HG03520 (cell line): Measurements from ENCODE around the gene POLR3C.
"Not testable (repeated sequence)": the region's sequence is repeated elsewhere in the genome, so short reads cannot be mapped to it uniquely, and the experiment has no call there.

ENCODE experiments used
- ATAC-seq: cut with Tn5 transposase; IDR thresholded peaks from one replicate; pipeline ENCODE4 v1.9.1; 2021; ENCODE audit warnings: mild to moderate bottlenecking, moderate library complexity; ENCODE audit not compliant: unreplicated experiment

The POLR3C gene

DNA sequence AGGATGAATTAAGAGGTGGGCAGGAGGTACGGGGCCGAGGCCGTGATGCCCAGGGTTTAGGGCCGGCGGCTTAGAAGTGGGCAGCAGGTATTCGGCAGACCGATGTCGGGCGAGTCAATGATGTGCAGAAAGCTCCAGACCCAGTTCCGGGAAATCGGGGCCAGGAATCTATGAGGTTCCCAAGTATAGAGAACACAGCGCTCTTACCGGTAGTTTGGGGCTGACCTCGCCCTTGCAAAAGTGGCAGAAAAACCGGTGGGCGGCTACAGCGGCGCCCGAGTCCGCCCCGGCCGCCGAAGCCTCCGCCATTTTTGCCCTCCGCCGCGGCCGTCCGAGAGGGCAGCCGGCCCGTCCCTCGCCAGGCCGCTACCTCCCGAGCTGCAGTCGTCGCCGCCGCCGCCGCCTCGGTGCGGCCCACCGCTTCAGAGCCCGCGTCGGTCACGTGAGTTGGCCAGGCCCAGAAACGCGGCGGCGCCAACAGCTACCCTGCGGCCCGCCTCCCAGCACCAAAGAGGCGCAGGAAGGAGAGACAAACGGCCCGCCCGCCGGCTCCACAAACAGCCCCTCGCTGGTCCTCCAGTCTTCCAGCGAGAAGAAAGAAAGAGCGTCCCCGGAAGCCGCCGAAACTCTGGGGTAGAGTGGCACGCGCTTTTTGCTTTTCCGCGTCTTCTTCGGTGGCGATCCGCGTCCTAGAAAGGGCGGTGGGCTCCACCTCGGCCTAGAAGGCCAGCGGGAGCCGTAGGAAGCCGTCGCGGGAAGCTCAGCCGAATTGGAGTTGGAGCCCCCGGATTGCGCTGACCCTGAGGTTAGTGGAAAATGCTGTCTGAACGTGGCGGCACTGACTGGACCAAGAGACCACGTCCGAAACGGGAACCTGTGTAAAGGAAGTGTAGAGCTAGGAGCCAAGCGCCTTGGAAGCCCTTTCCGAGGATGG lies at the start of gene POLR3C, which contains the start of gene RNF115:
Gene POLR3C, plus strand, starts transcription at position 636 of the 934 bp plus-strand sequence. CDS start 1,577 bp downstream, outside the sequence.
Gene RNF115, minus strand, starts transcription at position 531 of the 934 bp plus-strand sequence. Its CDS starts 222 bp downstream, at position 309.
- peak; percentile 83 for ATAC-seq

DNA sequence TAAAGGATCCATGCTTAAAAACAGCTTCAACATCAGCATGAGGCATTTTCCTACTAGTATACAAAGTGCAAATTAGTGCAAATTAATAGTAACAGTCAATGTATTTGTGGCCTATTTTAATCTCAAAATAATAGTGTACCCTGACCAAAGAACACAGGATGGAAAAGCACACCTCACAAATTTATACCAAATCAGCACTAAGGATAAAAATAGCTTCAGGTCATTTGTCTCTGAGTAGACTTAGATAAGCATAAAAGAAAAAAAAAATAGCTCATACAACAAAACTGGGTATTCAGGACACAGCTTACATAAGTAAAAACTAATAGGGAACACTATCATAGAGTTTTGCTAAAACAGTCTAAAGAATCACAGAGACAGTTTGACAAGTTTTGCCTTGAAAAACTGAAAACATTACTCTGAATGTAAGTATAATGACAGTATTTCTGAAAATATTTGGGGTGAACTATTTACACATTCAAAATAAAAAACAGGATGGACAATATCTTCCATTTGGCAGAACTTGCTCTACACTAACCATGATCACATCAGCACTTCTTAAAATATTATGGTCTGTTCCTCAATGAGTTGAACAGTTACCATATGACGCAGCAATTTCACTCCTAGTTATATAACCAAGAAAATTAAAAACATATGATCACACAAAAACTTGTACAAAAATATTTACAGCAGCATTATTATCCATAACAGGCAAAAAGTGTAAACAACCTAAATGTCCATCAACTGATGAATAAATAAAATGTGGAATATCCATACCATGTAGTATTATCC lies 46.4 kb upstream of the POLR3C start:
- ATAC-seq: no peak

- no peak for ATAC-seq
Observed at GRCh38 chr1:145778146-145778540, 45.9 kb upstream of the POLR3C start.

- no peak for ATAC-seq
Observed at GRCh38 chr1:145782272-145783099, 41.5 kb upstream of the POLR3C start.

- ATAC-seq: no peak
Observed at GRCh38 chr1:145784409-145784808, 39.6 kb upstream of the POLR3C start.

- no peak for ATAC-seq
Observed at GRCh38 chr1:145785547-145785946, 38.5 kb upstream of the POLR3C start.

DNA sequence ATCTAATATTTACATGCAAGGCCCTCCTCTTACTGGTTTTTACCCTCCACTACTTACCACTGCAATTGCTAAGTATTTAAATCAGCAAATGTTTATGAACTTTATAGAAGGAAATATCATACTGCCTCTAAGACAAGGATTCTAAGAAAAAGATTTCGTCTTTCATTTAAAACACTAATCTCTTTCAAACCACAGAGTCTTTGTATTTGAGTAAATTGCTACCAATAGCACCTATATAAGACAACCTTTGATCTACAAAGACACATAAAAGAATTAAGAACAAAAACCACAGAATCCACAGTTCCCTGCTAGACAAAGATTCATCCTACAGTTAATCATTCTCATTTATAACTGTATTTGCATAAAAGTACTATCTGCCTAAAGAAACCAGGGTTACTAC lies 37.7 kb upstream of the POLR3C start:
- no peak for ATAC-seq

GRCh38 chr1:145788580-145788979 lies 35.4 kb upstream of the POLR3C start:
- no peak for ATAC-seq

GRCh38 chr1:145791860-145792259 lies 32.1 kb upstream of the POLR3C start:
- not testable (repeated sequence) for ATAC-seq

- ATAC-seq: no peak
Observed at GRCh38 chr1:145792484-145792883, 31.5 kb upstream of the POLR3C start.

DNA sequence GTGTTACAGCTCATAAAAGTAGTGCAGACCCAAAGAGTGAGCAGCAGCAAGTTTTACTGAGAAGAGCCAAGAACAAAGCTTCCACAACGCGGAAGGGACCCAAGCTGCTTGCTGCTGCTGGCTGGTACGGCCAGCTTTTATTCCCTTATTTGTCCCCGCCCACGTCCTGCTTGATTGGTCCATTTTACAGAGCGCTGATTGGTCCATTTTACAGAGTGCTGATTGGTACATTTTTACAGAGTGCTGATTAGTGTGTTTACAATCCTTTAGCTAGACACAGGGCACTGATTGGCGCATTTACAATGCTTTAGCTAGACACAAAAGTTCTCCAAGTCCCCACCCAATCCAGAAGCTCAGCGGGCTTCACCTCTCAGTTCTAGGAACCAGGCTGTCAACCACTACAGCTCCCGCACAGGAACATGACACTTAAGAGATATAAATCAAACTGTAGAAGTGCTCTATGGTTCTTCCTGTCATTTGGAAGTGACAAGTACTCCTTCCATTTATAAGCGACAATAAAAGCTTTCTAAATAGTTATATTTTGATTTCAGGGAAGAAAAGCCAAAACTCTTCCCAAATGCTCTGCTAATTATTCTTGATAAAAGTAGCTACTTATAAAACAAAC lies 28.6 kb upstream of the POLR3C start:
- no peak for ATAC-seq

GRCh38 chr1:145796753-145797152 lies 27.2 kb upstream of the POLR3C start:
- ATAC-seq: no peak

- no peak for ATAC-seq
Observed at GRCh38 chr1:145799806-145800205, 24.2 kb upstream of the POLR3C start.

GRCh38 chr1:145804235-145805045 lies 19.6 kb upstream of the POLR3C start:
- ATAC-seq: no peak

DNA sequence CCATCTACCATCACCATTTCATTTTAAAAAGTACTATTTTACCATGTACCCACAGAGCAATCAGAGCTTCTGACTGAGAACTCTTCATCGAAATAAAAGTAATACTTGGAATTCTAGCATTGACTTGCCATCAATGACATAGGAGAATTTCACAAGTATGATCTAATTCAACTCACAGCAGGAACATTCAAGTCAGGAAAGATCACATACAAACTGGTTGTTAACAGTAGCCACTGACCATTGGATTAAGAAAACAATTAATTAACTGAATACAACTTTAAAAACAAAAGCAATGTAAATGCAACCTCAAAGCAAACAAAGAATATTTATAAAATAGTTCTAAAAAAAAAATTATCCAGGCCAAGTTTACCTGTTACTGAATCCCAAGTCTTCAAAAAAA lies 18.9 kb upstream of the POLR3C start:
- no peak for ATAC-seq

DNA sequence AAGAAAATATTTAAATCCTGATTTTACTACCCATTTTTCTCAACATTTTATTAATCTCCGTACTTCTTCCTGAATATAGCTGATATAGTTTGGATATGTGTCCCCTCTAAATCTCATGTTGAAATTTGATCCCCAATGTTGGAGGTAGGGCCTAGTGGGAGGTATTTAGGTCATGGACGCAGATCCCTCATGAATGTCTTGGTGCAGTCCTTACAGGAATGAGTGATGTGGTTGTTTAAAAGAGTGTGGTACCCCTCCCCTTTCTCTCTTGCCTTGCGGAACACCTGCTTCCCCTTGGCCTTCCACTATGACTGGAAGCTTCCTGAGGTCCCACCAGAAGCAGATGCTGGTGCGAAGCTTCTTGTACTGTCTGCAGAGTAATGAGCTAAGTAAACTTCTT lies 17.6 kb upstream of the POLR3C start:
- no peak for ATAC-seq

DNA sequence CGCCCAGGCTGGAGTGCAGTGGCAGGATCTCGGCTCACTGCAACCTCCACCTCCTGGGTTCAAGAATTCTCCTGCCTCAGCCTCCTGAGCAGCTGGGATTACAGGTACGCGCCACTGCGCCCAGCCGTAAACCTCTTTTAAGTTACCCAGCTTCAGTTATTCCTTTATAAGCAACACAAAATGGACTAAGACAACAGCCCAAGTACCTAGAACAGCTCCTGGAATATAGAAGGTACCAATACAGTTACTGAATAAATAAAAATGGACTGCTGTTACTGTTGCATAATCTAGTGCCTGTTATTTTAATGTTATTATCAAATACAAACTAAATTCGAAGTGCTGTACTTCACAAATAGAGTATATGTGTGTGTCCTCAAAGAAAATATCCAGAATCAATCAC lies 17.2 kb upstream of the POLR3C start:
- no peak for ATAC-seq

GRCh38 chr1:145812977-145813810 lies 10.8 kb upstream of the POLR3C start:
- ATAC-seq: not testable (repeated sequence)

DNA sequence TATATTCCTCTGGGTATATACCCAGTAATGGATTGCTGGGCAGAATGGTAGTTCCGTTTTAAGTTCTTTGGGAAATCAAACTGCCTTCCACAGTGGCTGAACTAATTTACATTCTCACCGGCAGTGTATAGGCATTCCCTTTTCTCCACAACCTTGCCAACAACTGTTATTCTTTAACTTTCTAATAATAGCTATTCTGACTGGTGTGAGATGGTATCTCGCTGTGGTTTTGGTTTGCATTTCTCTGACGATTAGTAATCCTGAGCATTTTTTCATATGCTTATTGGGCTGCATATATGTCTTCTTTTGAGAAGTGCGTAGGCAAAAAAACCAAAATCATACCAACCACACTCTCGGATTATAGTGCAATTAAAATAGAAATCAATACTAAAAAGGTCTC lies 5.9 kb upstream of the POLR3C start:
- ATAC-seq: not testable (repeated sequence)
